ENCODE data around the gene GHR.

- TF ChIP-seq CTCF (conservative IDR thresholded peaks at IDR 0.05; ENCODE audit: low read depth, low read length): no peak
- TF ChIP-seq EZH2 (IDR thresholded peaks at IDR 0.05; ENCODE audit: low read length, unreplicated experiment): no peak
Measured at GRCh38 chr5:42507451-42508097, 84.3 kb downstream of the GHR start.

All from PC-3 (cell line).